IPS DF 4.7 (cell line): ENCODE data around the gene POLR2J.
"Not testable (repeated sequence)": the region's sequence is repeated elsewhere in the genome, so short reads cannot be mapped to it uniquely, and the experiment has no call there.

Source experiments
- DNase-seq: peaks from one replicate; pipeline ENCODE4 v3.0.0-alpha.2; 2013; ENCODE audit warnings: low spot score; ENCODE audit errors: extremely low read depth

The POLR2J gene

GRCh38 chr7:102466097-102466496 is 12.6 kb downstream of the POLR2J start:
- DNase-seq, result no peak

- peak; percentile 60 for DNase-seq
These were observed 14.0 kb downstream of the POLR2J start, which contains the start of the genes ALKBH4 and LRWD1 for GRCh38 chr7:102464577-102465280. TSS of gene ALKBH4 (minus strand) at chr7:102464863. CDS start at chr7:102464836, 27 bp downstream. TSS of gene LRWD1 (plus strand) at chr7:102464984. CDS start at chr7:102465081, 97 bp downstream.

GRCh38 chr7:102463841-102464576 is 14.7 kb downstream of the POLR2J start:
- DNase-seq, result no peak

GRCh38 chr7:102460467-102460866 is 18.3 kb downstream of the POLR2J start:
- DNase-seq, result no peak

- DNase-seq, result no peak
These were observed 19.4 kb downstream of the POLR2J start for GRCh38 chr7:102459221-102459844.

GRCh38 chr7:102457352-102457924 is 21.3 kb downstream of the POLR2J start:
- no peak for DNase-seq

GRCh38 chr7:102456327-102456726 is 22.4 kb downstream of the POLR2J start:
- DNase-seq, result no peak

GRCh38 chr7:102455596-102455995 is 23.1 kb downstream of the POLR2J start:
- DNase-seq, result no peak

- DNase-seq, result not testable (repeated sequence)
These were observed 23.8 kb downstream of the POLR2J start for GRCh38 chr7:102454932-102455331.

- DNase-seq, result no peak
These were observed 24.3 kb downstream of the POLR2J start for GRCh38 chr7:102454468-102454867.

GRCh38 chr7:102453319-102453718 is 25.4 kb downstream of the POLR2J start:
- DNase-seq, result no peak

GRCh38 chr7:102452451-102452850 is 26.3 kb downstream of the POLR2J start:
- no peak for DNase-seq

- no peak for DNase-seq
These were observed 27.2 kb downstream of the POLR2J start for GRCh38 chr7:102451371-102452054.

GRCh38 chr7:102450242-102450641 is 28.5 kb downstream of the POLR2J start:
- DNase-seq, result no peak

- no peak for DNase-seq
These were observed 29.6 kb downstream of the POLR2J start for GRCh38 chr7:102449136-102449535.

- DNase-seq, result no peak
These were observed 31.4 kb downstream of the POLR2J start for GRCh38 chr7:102447311-102447710.

GRCh38 chr7:102446387-102447156 is 32.1 kb downstream of the POLR2J start:
- DNase-seq, result no peak

- DNase-seq, result no peak
These were observed 33.0 kb downstream of the POLR2J start for GRCh38 chr7:102445674-102446071.

GRCh38 chr7:102444961-102445673 is 33.6 kb downstream of the POLR2J start:
- DNase-seq, result no peak
